ENCODE measurements around the gene H3-3A.
A peak's percentile ranks its signal among the peaks of the same experiment; 100 is the strongest.

H3-3A gene

GRCh38 chr1:226054519-226055327, 7.8 kb upstream of the H3-3A start:
- no peak for DNase-seq (ENCODE audit: low read depth in 3 of 3)

GRCh38 chr1:226059709-226060108, 2.8 kb upstream of the H3-3A start:
- DNase-seq (ENCODE audit: low read depth in 3 of 3), result no peak

GRCh38 chr1:226060427-226060826, 2.1 kb upstream of the H3-3A start:
- no peak for DNase-seq (ENCODE audit: low read depth in 3 of 3)

GRCh38 chr1:226061068-226061840, 1.3 kb upstream of the H3-3A start:
- DNase-seq (ENCODE audit: low read depth in 3 of 3), result no peak

- DNase-seq (ENCODE audit: low read depth in 3 of 3), result peak in 2 of 3 experiments; percentile 29 to 36
These were observed 517 bp upstream of the H3-3A start for GRCh38 chr1:226061841-226062557.

DNA sequence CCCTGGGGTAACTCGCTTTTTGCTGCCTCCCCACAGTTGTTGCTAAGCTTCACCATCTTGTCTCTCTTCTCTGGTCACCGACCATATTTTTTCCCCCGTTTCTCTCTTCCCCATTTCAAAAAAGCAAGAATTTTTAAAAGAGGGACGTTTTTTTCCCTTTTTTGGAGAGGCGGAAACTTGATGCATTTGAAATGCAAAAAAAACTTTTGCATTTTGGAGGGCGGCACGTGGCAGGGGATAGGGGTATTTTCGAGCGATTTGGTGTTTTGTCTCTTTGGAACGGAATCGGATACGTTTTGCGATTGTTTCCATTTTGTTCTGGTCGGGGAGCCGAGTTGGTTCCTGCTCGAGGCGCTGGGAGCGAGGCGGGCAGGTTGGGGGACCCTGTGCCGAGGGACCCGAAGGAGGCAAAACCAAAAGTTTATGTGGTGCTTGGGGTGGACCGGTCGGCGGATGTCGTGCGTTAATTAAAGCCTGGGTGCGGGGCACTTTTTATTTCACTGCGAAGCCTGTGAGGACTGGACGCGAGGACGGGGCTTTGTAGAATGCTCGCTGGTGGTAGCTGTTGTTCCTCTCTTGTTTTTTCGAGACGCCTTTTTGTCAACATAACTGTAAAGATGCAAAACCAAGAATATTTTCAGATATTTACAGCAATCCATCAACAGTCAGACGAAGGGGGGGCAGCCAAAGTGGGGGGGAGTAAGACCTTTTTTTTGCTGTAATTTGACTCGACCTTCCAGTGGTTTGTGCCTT, 884 bp downstream of the H3-3A start:
- peak in 2 of 3 experiments; percentile 23 to 25 for DNase-seq (ENCODE audit: low read depth in 3 of 3)

- DNase-seq (ENCODE audit: low read depth in 3 of 3), result no peak
These were observed 1.7 kb downstream of the H3-3A start for GRCh38 chr1:226063977-226064815.

GRCh38 chr1:226064816-226065248, 2.3 kb downstream of the H3-3A start:
- DNase-seq (ENCODE audit: low read depth in 3 of 3), result peak in 1 of 3 experiments; percentile 19

DNA sequence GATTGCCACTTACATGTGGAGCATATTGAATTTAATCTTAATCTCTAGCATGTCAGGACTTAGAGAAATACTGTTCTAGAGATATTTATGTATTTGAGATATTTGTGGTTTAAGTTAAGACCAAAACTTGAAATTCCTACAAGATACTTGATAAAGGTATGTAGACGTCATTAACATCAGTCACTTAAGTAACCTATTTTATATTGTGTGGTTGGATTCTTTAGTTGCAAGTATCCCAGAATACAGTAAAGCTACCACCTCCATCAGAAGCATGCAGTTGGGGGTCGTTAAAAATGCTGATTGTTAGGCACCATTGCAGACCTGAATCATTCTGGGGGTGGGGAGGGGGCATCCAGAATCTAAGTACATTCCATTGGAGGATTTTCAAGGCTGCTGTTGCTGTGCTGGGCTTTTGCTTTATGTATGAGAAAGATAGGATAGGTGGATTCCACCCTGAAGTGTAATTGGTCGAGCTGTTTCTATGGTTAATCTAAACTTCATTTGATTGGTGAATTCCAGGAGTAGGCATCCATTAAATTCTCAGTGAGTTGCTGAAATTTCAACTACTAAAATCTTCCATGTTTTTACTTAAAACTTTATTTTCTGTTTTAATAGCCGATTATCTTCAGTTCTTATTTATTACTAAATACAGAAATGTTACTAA, 4.0 kb downstream of the H3-3A start:
- no peak for DNase-seq (ENCODE audit: low read depth in 3 of 3)

- DNase-seq (ENCODE audit: low read depth in 3 of 3), result no peak
These were observed 7.4 kb downstream of the H3-3A start for GRCh38 chr1:226069811-226070489.

GRCh38 chr1:226072347-226072746, 9.8 kb downstream of the H3-3A start:
- DNase-seq (ENCODE audit: low read depth in 3 of 3), result no peak

GRCh38 chr1:226073184-226073950, 10.9 kb downstream of the H3-3A start:
- DNase-seq (ENCODE audit: low read depth in 3 of 3), result no peak

- no peak for DNase-seq (ENCODE audit: low read depth in 3 of 3)
These were observed 11.5 kb downstream of the H3-3A start for GRCh38 chr1:226074046-226074445.

DNA sequence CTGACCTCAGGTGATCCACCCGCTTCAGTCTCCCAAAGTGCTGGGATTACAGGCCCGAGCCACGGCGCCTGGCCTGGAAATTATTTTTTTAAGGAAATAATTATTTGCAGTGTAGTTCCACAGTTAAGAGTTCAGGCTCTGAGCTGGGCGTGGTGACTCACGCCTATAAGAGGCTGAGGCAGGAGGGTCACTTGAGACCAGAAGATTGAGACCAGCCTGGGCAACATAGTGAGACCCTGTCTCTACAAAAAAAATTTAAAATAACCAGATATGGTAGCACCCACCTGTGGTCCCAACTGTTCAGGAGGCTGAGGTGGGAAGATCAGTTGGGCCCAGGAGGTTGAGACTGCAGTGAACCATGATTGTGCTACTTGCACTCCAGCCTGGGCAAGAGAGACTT, 13.9 kb downstream of the H3-3A start:
- no peak for DNase-seq (ENCODE audit: low read depth in 3 of 3)

GRCh38 chr1:226078374-226078773, 15.9 kb downstream of the H3-3A start:
- DNase-seq (ENCODE audit: low read depth in 3 of 3), result no peak

GRCh38 chr1:226082587-226082917, 20.0 kb downstream of the H3-3A start:
- no peak for DNase-seq (ENCODE audit: low read depth in 3 of 3)

- DNase-seq (ENCODE audit: low read depth in 3 of 3), result no peak
These were observed 20.4 kb downstream of the H3-3A start for GRCh38 chr1:226082959-226083301.

DNA sequence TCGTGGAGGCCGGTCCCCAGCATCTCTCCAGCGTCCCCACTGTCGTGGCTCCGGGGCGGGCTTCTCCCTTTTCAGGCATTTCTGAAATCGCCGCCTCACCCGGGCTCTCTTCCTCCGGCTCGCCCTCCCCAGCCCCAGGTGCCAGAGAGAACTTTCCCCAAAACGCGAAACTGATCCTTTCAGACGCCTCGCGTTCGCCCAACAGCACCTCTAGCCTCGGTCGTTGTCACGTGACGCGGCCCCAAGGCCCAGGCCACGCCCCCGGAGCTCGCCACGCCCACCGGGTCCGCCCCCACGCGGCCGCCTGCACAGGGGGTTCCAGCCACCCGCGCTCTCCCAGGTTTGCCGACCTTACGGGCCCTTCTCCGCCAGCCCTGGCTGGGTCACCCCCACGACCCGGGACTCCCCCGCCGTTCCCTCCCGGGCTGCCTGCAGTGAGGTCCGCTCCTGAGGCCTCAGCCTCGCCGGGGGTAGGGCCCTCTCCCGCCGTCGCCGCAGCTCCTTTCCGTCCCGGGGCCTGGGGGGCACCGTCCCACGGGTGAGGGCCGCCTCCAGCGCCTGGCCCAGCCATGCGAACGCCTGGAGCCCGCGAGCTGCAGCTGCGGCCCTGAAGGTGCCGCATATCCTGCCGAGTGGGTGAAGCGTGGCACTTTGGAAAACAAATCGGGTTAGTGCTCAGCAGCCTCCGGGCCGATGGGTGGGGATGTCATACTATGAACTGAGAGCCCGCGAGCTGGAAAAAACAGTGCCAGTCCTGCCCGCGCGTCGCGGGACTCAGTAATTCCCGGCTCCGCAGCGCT, 21.0 kb downstream of the H3-3A start:
- DNase-seq (ENCODE audit: low read depth in 3 of 3), result peak; percentile 84 to 91 (median 86)
